ENCODE measurements around the gene TTC16.

DNA sequence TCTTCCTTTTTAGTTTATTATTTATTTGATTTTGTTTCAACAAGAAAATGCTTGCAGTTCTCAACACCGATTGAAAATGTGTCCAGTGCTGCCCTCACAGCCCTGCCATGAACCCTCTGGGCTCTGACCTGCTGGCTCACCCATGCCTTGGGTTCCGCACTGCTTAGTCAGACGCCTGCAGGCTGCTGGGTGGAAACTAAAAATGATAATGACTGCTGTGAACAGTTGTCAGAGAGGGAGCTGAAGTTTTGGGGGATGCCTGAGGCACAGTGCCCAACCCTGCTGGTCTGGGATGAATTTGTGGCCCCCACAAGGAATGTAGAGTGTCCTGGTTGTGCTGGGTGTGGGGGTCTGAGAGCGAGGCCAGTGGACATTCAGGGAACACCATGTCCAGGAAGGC, 31.3 kb upstream of the TTC16 start:
- TF ChIP-seq POLR2AphosphoS5 (IDR thresholded peaks at IDR 0.05; ENCODE audit: low read depth, low read length) (no peak), POLR2A (IDR thresholded peaks at IDR 0.05; ENCODE audit: low read depth, low read length) (no peak), PAX5 (IDR thresholded peaks at IDR 0.05; ENCODE audit: insufficient read depth, low read length, severe bottlenecking) (no peak)

Data from GM12891 (cell line).